NT2/D1 (cell line): ENCODE data around the gene PPHLN1.

Source experiments
- SUZ12 ChIP-seq: IDR thresholded peaks from 2 replicates; pipeline ENCODE4 v1.6.1; 2011; ENCODE audit not compliant: insufficient read length, insufficient read depth; ENCODE audit errors: extremely low read depth
- YY1 ChIP-seq: IDR thresholded peaks from 2 replicates; pipeline ENCODE4 v1.6.1; 2011; ENCODE audit not compliant: insufficient read length, insufficient read depth

GRCh38 chr12:42380733-42381132 is 54.8 kb downstream of the PPHLN1 start:
- no peak for TF ChIP-seq SUZ12
- no peak for TF ChIP-seq YY1
